ENCODE results near the gene IQCN. TPM values are rescaled to one million over a fixed set of nuclear protein-coding genes. Genes with fewer than 3 reads are reported as not detected.

Gene IQCN
- total and polyA plus RNA-seq, 10 of the 15 experiments (the other 5 are each of a cell fraction or from before 2014, with no cell fraction given) = 0.01 to 0.54 (median 0.23) TPM; not detected in 3

DNA sequence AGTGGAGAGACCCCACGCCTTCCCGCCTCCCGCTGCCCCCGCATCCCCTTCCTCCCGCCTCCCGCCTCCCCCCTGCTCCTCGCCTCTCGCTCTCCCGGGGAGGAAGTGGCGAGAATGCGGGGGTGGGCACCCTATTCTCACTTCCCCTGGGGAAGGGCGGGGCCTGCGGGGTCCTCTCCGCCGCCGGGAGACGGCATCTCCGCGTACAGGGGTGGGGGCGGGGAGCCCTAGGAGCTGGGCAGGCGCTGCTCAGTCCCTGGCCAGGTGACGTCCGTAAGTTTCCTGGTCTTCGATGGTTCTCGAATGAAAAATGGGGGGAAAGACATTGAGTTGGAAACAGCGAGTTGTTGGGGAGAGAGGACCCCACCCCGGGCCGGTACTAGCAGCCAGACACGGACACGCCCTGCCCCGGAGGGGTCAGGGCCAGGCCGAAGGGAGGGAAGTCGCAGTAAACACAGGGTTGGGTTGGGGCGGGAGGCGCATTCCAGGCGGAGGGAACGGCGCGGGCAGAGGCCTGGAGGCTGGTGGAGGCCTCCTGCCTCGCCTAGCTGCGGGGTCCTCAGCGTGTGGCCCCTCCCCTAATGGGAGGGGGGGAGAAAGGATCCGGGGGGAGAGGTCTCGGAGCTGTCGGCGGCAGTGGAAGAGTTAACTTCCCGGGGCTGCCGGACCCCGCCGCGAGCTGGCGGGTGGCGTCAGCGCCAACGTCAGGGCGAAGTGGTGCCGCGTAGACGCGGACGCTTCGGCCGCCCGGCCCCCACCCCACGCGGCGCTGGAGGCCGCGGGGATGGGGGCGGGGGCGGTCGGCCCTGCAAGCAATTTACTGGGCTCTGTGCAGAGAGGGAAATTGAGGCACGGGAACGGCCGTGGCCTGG is 17.6 kb upstream of the IQCN start:
- FAIRE-seq (peak; percentile 69), ATAC-seq (peak; percentile 69), DNase-seq (ENCODE audit: low read depth, low spot score) (no peak)
- ChIA-PET RAD21 (ENCODE audit: unreplicated experiment) (interaction anchor here (0.8 to 5.8 kb wide), 11 partner anchors 11 to 123 kb away, joined by 3 to 136 read pairs (median 6); partner anchors contain the start of genes JUND, LSM4 and RAB3A), SMC1A (ENCODE audit: uncharacterized antibody, unreplicated experiment) (interaction anchor here (1.9 to 4.3 kb wide), 5 partner anchors 11 to 37 kb away, joined by 9 to 58 read pairs (median 10); partner anchors contain the start of genes JUND and LSM4), CTCF (interaction anchor here (1.5 to 4.5 kb wide), 6 partner anchors 10 to 37 kb away, joined by 4 to 81 read pairs (median 18); partner anchors contain the start of genes JUND and LSM4), POLR2A (interaction anchor here (0.5 to 5.8 kb wide), 13 partner anchors 11 to 413 kb away, joined by 3 to 172 read pairs (median 6); partner anchors contain the start of genes JUND, LSM4 and SSBP4)
- Histone ChIP-seq H3K9ac (ENCODE audit: control insufficient read depth, insufficient read depth, low read length) (peak overlapping the region; percentile 93), H4K20me1 (ENCODE audit: control insufficient read depth, insufficient read depth) (no peaks in the 10 kb centered on the region), H2AFZ (ENCODE audit: control insufficient read depth, low read depth, low read length) (peak overlapping the region; percentile 61), H3K27ac (ENCODE audit: control insufficient read depth, insufficient read depth) (peak overlapping the region; percentile 96), H3K4me2 (ENCODE audit: control insufficient read depth, insufficient read depth) (peak overlapping the region; percentile 99), H3K4me1 (ENCODE audit: control insufficient read depth, insufficient read depth, low read length) (peaks cover 32% of the 10 kb centered on the region), H3K79me2 (ENCODE audit: control insufficient read depth, insufficient read depth, low read length) (peaks cover 5% of the 10 kb centered on the region), H3K36me3 (ENCODE audit: control insufficient read depth in 2 of 2, insufficient read depth in 2 of 2, low read length in 1 of 2) (no peaks in the 10 kb centered on the region), H3K9me3 (replicated peaks; ENCODE audit: control insufficient read depth, insufficient read depth, low read length) (no peaks in the 10 kb centered on the region; the same call in 2 of the 3 replicates), H3K27me3 (replicated peaks in 1 of 2; ENCODE audit: control insufficient read depth in 2 of 2, insufficient read depth in 2 of 2, low read length in 1 of 2) (no peaks in the 10 kb centered on the region; a peak in 1 of 4 replicates), H3K4me3 (peak overlapping the region; percentile 96)
- in situ Hi-C loops (cut with MboI) = no loop called here
- no TSS peak for BruUV-seq (replicated peaks)
- 2% methylated on average over 48 of the region's 75 CpGs for WGBS (ENCODE audit: insufficient coverage, insufficient replicate concordance, low lambda C conversion rate, missing lambda C conversion rate)
- intact Hi-C loops (cut with micrococcal nuclease; ENCODE audit: unreplicated experiment) = loop anchor here (1.0 kb wide), 1 partner anchor 31 kb away; the partner anchor contains the start of gene LSM4
- TF ChIP-seq TAF1 (IDR thresholded peaks at IDR 0.05; ENCODE audit: borderline replicate concordance, low read depth, low read length) (peak; percentile 58; the same call in 1 of the 2 replicates), IRF4 (IDR thresholded peaks at IDR 0.05; ENCODE audit: low read depth, low read length) (peak; percentile 56; the same call in 1 of the 2 replicates), SRF (IDR thresholded peaks at IDR 0.05; ENCODE audit: low read depth in 2 of 2, low read length in 2 of 2) (peak in 1 of 2 experiments; percentile 68; a peak in 1 of 4 replicates), TBL1XR1 (IDR thresholded peaks at IDR 0.05; ENCODE audit: low read depth, low read length) (peak; percentile 39; the same call in 1 of the 2 replicates), SIN3A (IDR thresholded peaks at IDR 0.05; ENCODE audit: low read depth, low read length) (peak; percentile 66; the same call in 1 of the 2 replicates), PML (IDR thresholded peaks at IDR 0.05; ENCODE audit: low read length) (peak; percentile 64; the same call in 1 of the 2 replicates), MXI1 (IDR thresholded peaks at IDR 0.05; ENCODE audit: low read depth, low read length) (peak; percentile 42; the same call in 1 of the 2 replicates), CHD2 (IDR thresholded peaks at IDR 0.05; ENCODE audit: borderline replicate concordance, low read depth, low read length) (peak; percentile 93), TARDBP (IDR thresholded peaks at IDR 0.05; ENCODE audit: borderline replicate concordance) (0 out of 2 replicates have a peak, but pooled peaks have one; percentile 41), HCFC1 (IDR thresholded peaks at IDR 0.05; ENCODE audit: low read length) (no peak), POLR2A (IDR thresholded peaks at IDR 0.05; ENCODE audit: low read depth, low read length) (peak; percentile 72), PAX5 (IDR thresholded peaks at IDR 0.05; ENCODE audit: borderline replicate concordance, low read depth, low read length) (peak; percentile 79; the same call in 1 of the 2 replicates), ETV6 (conservative IDR thresholded peaks at IDR 0.05 in 1 of 2, IDR thresholded peaks at IDR 0.05 in 1 of 2; ENCODE audit: borderline replicate concordance in 1 of 2, low read depth in 1 of 2) (peak in 1 of 2 experiments; percentile 78; a peak in 2 of 4 replicates), STAT1 (conservative IDR thresholded peaks at IDR 0.05) (no peak; the same call in 1 of the 2 replicates), YY1 (IDR thresholded peaks at IDR 0.05; ENCODE audit: low read depth, low read length) (0 out of 2 replicates have a peak, but pooled peaks have one; percentile 8), CBFB (IDR thresholded peaks at IDR 0.05; ENCODE audit: low read depth) (peak; percentile 80; the same call in 1 of the 2 replicates)
- TF ChIP-seq, protein P1, sequence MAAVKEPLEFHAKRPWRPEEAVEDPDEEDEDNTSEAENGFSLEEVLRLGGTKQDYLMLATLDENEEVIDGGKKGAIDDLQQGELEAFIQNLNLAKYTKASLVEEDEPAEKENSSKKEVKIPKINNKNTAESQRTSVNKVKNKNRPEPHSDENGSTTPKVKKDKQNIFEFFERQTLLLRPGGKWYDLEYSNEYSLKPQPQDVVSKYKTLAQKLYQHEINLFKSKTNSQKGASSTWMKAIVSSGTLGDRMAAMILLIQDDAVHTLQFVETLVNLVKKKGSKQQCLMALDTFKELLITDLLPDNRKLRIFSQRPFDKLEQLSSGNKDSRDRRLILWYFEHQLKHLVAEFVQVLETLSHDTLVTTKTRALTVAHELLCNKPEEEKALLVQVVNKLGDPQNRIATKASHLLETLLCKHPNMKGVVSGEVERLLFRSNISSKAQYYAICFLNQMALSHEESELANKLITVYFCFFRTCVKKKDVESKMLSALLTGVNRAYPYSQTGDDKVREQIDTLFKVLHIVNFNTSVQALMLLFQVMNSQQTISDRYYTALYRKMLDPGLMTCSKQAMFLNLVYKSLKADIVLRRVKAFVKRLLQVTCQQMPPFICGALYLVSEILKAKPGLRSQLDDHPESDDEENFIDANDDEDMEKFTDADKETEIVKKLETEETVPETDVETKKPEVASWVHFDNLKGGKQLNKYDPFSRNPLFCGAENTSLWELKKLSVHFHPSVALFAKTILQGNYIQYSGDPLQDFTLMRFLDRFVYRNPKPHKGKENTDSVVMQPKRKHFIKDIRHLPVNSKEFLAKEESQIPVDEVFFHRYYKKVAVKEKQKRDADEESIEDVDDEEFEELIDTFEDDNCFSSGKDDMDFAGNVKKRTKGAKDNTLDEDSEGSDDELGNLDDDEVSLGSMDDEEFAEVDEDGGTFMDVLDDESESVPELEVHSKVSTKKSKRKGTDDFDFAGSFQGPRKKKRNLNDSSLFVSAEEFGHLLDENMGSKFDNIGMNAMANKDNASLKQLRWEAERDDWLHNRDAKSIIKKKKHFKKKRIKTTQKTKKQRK (IDR thresholded peaks at IDR 0.05; ENCODE audit: low read depth, low read length) = no peak
- TF ChIP-seq, protein P2, sequence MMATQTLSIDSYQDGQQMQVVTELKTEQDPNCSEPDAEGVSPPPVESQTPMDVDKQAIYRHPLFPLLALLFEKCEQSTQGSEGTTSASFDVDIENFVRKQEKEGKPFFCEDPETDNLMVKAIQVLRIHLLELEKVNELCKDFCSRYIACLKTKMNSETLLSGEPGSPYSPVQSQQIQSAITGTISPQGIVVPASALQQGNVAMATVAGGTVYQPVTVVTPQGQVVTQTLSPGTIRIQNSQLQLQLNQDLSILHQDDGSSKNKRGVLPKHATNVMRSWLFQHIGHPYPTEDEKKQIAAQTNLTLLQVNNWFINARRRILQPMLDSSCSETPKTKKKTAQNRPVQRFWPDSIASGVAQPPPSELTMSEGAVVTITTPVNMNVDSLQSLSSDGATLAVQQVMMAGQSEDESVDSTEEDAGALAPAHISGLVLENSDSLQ (IDR thresholded peaks at IDR 0.05) = no peak; the same call in 1 of the 2 replicates
